Measurements from ENCODE around the gene GRK3.

DNA sequence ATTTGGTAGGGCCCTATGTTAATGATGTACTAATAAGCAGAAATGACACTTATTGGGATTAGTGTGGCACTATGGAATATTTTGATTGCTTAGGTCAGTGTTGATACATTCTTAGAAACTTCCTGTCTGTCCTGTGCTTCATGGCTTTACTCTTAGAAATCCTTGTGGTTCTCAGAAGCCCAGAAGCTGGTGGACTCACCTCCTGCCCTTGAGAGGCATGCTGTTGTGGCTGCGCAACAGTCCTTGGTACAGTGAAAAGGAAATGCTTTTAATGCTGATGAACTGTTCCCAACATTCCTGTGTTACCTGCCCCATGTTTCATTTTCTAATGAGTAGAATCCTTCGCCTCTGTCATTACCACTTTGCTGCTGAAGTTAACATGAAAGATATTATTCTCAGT, 125.2 kb downstream of the GRK3 start:
- TF ChIP-seq, protein P1, sequence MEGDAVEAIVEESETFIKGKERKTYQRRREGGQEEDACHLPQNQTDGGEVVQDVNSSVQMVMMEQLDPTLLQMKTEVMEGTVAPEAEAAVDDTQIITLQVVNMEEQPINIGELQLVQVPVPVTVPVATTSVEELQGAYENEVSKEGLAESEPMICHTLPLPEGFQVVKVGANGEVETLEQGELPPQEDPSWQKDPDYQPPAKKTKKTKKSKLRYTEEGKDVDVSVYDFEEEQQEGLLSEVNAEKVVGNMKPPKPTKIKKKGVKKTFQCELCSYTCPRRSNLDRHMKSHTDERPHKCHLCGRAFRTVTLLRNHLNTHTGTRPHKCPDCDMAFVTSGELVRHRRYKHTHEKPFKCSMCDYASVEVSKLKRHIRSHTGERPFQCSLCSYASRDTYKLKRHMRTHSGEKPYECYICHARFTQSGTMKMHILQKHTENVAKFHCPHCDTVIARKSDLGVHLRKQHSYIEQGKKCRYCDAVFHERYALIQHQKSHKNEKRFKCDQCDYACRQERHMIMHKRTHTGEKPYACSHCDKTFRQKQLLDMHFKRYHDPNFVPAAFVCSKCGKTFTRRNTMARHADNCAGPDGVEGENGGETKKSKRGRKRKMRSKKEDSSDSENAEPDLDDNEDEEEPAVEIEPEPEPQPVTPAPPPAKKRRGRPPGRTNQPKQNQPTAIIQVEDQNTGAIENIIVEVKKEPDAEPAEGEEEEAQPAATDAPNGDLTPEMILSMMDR (conservative IDR thresholded peaks at IDR 0.05; ENCODE audit: low read depth, low read length), result no peak
- no peak for TF ChIP-seq EZH2 (IDR thresholded peaks at IDR 0.05; ENCODE audit: borderline replicate concordance, low read depth, low read length, poor library complexity, severe bottlenecking)

Data from A673 (cell line).